HCT116 (cell line): ENCODE data around the gene CASZ1. TPM values are rescaled to one million over a fixed set of nuclear protein-coding genes. Genes with fewer than 3 reads are reported as not detected.

ENCODE experiments used
- ATAC-seq: fragments of 200-7000 bp; cut with Tn5 transposase; 2 replicates; pipeline ENCODE4 v1.9.1; 2020; ENCODE audit warnings: mild to moderate bottlenecking, moderate library complexity
- BruUV-seq: library from RNA; stranded (reverse); fragments of 400-500 nt; replicated peaks from 2 replicates; lab custom pipeline; 2021; lab: Mats Ljungman, UMichigan
- CTCF ChIA-PET: fragments of 300-600 bp; sonication (Branson Sonifier 250); formaldehyde crosslinking; loops from one replicate; lab custom pipeline; 2021; ENCODE audit warnings: antibody characterized with exemption; lab: Charles Lee
- POLR2A ChIA-PET: fragments of 300-600, 350-600 bp; sonication (Branson Sonifier 250); formaldehyde crosslinking; loops from one replicate; lab custom pipeline; 2021; ENCODE audit warnings: antibody characterized with exemption; lab: Charles Lee
- RAD21 ChIA-PET, 2 experiments: fragments of 300-600 bp; sonication (Branson Sonifier 250); formaldehyde crosslinking; loops; one replicate each; lab custom pipeline; 2023; ENCODE audit warnings: low total read pairs in 2 of 2; ENCODE audit not compliant: uncharacterized antibody in 2 of 2, unreplicated experiment in 2 of 2, low non-redundant PET in 1 of 2; lab: Charles Lee
- DNase-seq: peaks from one replicate; pipeline ENCODE4 v3.0.0-alpha.2; 2010; ENCODE audit warnings: low read depth, low spot score
- H2AFZ ChIP-seq: fragments of 200-600 bp; shearing (Covaris generic), sonication (generic); 2 replicates; pipeline ENCODE4 v1.6.1; 2017; ENCODE audit warnings: low read depth, mixed run types, mixed read lengths, antibody characterized with exemption, low read length; ENCODE audit not compliant: poor library complexity, severe bottlenecking
- H3K27ac ChIP-seq: 2 replicates; pipeline ENCODE4 v1.5.1; 2012; ENCODE audit warnings: low read depth, low read length
- H3K27me3 ChIP-seq: fragments of 200-600 bp; sonication (generic); 2 replicates; pipeline ENCODE4 v1.6.1; 2016; ENCODE audit warnings: mixed run types, low read length, mixed read lengths; ENCODE audit not compliant: insufficient read depth
- H3K36me3 ChIP-seq, 2 experiments: fragments of 200-500 bp in 1 of 2; fragments of 200-600 bp in 1 of 2; sonication (Bioruptor generic) in 1 of 2; sonication (generic) in 1 of 2; 2 replicates each; pipeline versions ENCODE4 v1.5.1 to v1.6.1; 2014 to 2016; ENCODE audit warnings: low read length in 2 of 2, inconsistent platforms in 1 of 2, mixed read lengths in 1 of 2, mixed run types in 1 of 2; ENCODE audit not compliant: insufficient read depth in 2 of 2, control insufficient read depth in 1 of 2
- H3K4me1 ChIP-seq, 2 experiments: fragments of 200-600 bp in 1 of 2; sonication (generic) in 1 of 2; 2 replicates each; pipeline versions ENCODE4 v1.5.1 to v1.6.1; 2012 to 2017; ENCODE audit warnings: low read length in 2 of 2, inconsistent platforms in 1 of 2, mild to moderate bottlenecking in 1 of 2, mixed read lengths in 1 of 2, mixed run types in 1 of 2, moderate library complexity in 1 of 2; ENCODE audit not compliant: insufficient read depth in 2 of 2, control insufficient read depth in 1 of 2
- H3K4me2 ChIP-seq: fragments of 200-600 bp; sonication (generic); 2 replicates; pipeline ENCODE4 v1.6.1; 2017; ENCODE audit warnings: mixed run types, low read length, mixed read lengths
- H3K4me3 ChIP-seq, 2 experiments: fragments of 200-600 bp in 1 of 2; sonication (generic) in 1 of 2; replicated peaks in 1 of 2; 2 replicates each; pipeline ENCODE4 v1.5.1; 2011 to 2016; ENCODE audit warnings: low read length in 2 of 2, control low read depth in 1 of 2, low read depth in 1 of 2, mild to moderate bottlenecking in 1 of 2, mixed read lengths in 1 of 2, mixed run types in 1 of 2
- H3K79me2 ChIP-seq: fragments of 200-600 bp; sonication (generic); 2 replicates; pipeline ENCODE4 v1.6.1; 2017; ENCODE audit warnings: mild to moderate bottlenecking, mixed run types, low read length, moderate library complexity, mixed read lengths; ENCODE audit not compliant: insufficient read depth
- H3K9ac ChIP-seq: fragments of 200-600 bp; sonication (generic); 2 replicates; pipeline ENCODE4 v1.6.1; 2016; ENCODE audit warnings: low read length, mixed read lengths
- H3K9me2 ChIP-seq: fragments of 200-600 bp; sonication (generic), shearing (Covaris generic); 2 replicates; pipeline ENCODE4 v1.6.1; 2017; ENCODE audit warnings: mixed run types, mild to moderate bottlenecking, moderate library complexity; ENCODE audit not compliant: insufficient read depth
- H3K9me3 ChIP-seq, 2 experiments: fragments of 200-500 bp in 1 of 2; fragments of 200-600 bp in 1 of 2; sonication (Bioruptor generic) in 1 of 2; sonication (generic) in 1 of 2; 2 replicates each; pipeline ENCODE4 v1.6.1; 2014 to 2017; ENCODE audit warnings: low read length in 2 of 2, mixed read lengths in 2 of 2, inconsistent platforms in 1 of 2, low read depth in 1 of 2, mild to moderate bottlenecking in 1 of 2, mixed run types in 1 of 2, moderate library complexity in 1 of 2; ENCODE audit not compliant: control insufficient read depth in 1 of 2, insufficient read depth in 1 of 2
- H4K20me1 ChIP-seq: fragments of 200-600 bp; sonication (generic), shearing (Covaris generic); 2 replicates; pipeline ENCODE4 v1.6.1; 2017; ENCODE audit warnings: mixed run types, mild to moderate bottlenecking, moderate library complexity; ENCODE audit not compliant: insufficient read depth
- EGR1 ChIP-seq: IDR thresholded peaks from 2 replicates; pipeline ENCODE4 v1.6.1; 2012; ENCODE audit warnings: low read depth
- JUND ChIP-seq: IDR thresholded peaks from 2 replicates; pipeline ENCODE4 v1.6.1; 2012
- SIN3A ChIP-seq: IDR thresholded peaks from 2 replicates; pipeline ENCODE4 v1.6.1; 2012; ENCODE audit warnings: low read depth
- TCF7L2 ChIP-seq: IDR thresholded peaks from 2 replicates; pipeline ENCODE4 v1.7.0; 2011; ENCODE audit warnings: borderline replicate concordance, inconsistent platforms; ENCODE audit not compliant: insufficient read depth, insufficient read length; ENCODE audit errors: extremely low read depth
- YY1 ChIP-seq: IDR thresholded peaks from 2 replicates; pipeline ENCODE4 v1.6.1; 2011; ENCODE audit warnings: low read length, low read depth, moderate library complexity, mild to moderate bottlenecking; ENCODE audit not compliant: insufficient replicate concordance; ENCODE audit errors: extremely low read depth
- intact Hi-C: fragments of 100-400 bp; cut with micrococcal nuclease; formaldehyde crosslinking; loops from 2 replicates; pipeline ENCODE4 v1.10.0; 2022
- total RNA-seq: library from RNA; stranded (reverse); gene quantifications from one replicate; pipeline ENCODE4 v1.2.1, GENCODE V29; 2021; ENCODE audit not compliant: unreplicated experiment
- TF ChIP-seq, protein P1 (sequence below): IDR thresholded peaks from 2 replicates; pipeline ENCODE4 v1.6.1; 2011; ENCODE audit warnings: mild to moderate bottlenecking, low read length, moderate library complexity; ENCODE audit not compliant: insufficient replicate concordance; ENCODE audit errors: extremely low read depth
- TF ChIP-seq, protein P2 (sequence below): IDR thresholded peaks from 2 replicates; pipeline ENCODE4 v1.6.1; 2012; ENCODE audit warnings: low read depth

Gene CASZ1
- total RNA-seq, 1 experiment from 2014 or later: 7.7 TPM

DNA sequence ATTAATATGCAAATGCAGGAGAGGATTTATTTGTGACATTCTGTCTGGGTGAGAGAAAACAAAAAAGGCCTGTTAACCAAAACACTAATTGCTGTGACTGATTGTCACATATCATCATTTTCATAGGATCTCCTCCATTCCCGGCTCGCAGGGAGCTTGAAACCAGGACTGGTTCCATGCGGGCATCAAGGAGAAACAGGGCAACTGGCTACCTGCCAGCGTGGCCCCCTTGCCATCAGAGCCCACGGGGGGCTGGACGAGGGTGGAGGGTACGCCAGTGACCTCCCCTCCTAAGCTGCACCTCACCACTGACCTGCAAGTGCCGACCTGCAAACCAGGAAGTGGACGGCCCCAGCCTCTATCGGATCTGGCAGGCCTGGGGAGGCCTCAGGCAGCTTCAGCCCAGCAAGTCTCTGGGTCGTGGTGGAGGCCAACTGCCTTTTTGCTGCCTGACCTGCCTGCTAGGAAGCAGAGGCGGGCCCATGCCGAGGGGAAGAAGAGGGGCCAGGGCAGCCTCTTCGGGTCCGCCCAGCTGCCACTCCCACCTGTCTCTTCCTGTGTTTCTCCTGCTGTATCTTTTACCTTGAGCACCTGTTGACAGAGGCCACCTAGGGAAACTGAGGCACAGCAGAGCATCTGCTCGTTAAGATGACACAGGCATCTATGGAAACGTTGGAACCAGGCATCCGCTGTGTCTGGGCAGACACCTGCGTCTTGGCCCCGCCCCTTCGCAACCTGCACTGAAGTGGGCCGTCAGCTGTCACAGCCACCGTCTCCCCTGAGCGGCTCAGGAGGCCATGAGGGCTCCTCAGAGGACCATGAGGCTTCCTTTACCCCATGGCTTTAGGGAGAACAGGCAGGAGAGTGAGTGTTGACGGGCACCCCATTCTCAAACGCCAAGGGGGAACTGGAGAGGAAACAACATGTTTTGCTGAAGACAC, 74.8 kb downstream of the CASZ1 start:
- H4K20me1 ChIP-seq: no peaks in the 10 kb centered on the region
- ATAC-seq (no peak), DNase-seq (no peak)
- H3K4me1 ChIP-seq: peaks cover 17 to 24% of the 10 kb centered on the region in 2 experiments
- H3K9me3 ChIP-seq: no peaks in the 10 kb centered on the region
- H3K36me3 ChIP-seq: no peaks in the 10 kb centered on the region
- no peak overlapping the region for H2AFZ ChIP-seq
- H3K4me2 ChIP-seq: no peak overlapping the region
- no peaks in the 10 kb centered on the region for H3K9me2 ChIP-seq
- H3K9ac ChIP-seq: no peak overlapping the region
- no peaks in the 10 kb centered on the region for H3K79me2 ChIP-seq
- H3K27ac ChIP-seq: no peak overlapping the region
- RAD21 ChIA-PET: no interaction called here
- no peak for TF ChIP-seq JUND
- TF ChIP-seq YY1: no peak
- TF ChIP-seq TCF7L2: no peak
- TF ChIP-seq, protein P1, sequence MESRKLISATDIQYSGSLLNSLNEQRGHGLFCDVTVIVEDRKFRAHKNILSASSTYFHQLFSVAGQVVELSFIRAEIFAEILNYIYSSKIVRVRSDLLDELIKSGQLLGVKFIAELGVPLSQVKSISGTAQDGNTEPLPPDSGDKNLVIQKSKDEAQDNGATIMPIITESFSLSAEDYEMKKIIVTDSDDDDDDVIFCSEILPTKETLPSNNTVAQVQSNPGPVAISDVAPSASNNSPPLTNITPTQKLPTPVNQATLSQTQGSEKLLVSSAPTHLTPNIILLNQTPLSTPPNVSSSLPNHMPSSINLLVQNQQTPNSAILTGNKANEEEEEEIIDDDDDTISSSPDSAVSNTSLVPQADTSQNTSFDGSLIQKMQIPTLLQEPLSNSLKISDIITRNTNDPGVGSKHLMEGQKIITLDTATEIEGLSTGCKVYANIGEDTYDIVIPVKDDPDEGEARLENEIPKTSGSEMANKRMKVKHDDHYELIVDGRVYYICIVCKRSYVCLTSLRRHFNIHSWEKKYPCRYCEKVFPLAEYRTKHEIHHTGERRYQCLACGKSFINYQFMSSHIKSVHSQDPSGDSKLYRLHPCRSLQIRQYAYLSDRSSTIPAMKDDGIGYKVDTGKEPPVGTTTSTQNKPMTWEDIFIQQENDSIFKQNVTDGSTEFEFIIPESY: no peak
- TF ChIP-seq SIN3A: no peak
- TF ChIP-seq EGR1: no peak
- TF ChIP-seq, protein P2, sequence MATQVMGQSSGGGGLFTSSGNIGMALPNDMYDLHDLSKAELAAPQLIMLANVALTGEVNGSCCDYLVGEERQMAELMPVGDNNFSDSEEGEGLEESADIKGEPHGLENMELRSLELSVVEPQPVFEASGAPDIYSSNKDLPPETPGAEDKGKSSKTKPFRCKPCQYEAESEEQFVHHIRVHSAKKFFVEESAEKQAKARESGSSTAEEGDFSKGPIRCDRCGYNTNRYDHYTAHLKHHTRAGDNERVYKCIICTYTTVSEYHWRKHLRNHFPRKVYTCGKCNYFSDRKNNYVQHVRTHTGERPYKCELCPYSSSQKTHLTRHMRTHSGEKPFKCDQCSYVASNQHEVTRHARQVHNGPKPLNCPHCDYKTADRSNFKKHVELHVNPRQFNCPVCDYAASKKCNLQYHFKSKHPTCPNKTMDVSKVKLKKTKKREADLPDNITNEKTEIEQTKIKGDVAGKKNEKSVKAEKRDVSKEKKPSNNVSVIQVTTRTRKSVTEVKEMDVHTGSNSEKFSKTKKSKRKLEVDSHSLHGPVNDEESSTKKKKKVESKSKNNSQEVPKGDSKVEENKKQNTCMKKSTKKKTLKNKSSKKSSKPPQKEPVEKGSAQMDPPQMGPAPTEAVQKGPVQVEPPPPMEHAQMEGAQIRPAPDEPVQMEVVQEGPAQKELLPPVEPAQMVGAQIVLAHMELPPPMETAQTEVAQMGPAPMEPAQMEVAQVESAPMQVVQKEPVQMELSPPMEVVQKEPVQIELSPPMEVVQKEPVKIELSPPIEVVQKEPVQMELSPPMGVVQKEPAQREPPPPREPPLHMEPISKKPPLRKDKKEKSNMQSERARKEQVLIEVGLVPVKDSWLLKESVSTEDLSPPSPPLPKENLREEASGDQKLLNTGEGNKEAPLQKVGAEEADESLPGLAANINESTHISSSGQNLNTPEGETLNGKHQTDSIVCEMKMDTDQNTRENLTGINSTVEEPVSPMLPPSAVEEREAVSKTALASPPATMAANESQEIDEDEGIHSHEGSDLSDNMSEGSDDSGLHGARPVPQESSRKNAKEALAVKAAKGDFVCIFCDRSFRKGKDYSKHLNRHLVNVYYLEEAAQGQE: no peak
- TF ChIP-seq, all 23 proteins: peak for 0
- H3K4me3 ChIP-seq: no peak overlapping the region
- ChIA-PET POLR2A (no interaction called here), CTCF (no interaction called here)
- BruUV-seq: no TSS peak
- H3K27me3 ChIP-seq: no peaks in the 10 kb centered on the region
- intact Hi-C loops: no loop called here
